Stimulated activated CD4-positive, alpha-beta T cell treated with anti-CD3 and anti-CD28 coated beads, Interleukin-4, amount 100 ng/mL, for 24 hours (primary cell): ENCODE results near the gene SHB.

Source experiments
- DNase-seq: peaks from one replicate; pipeline ENCODE4 v3.0.0-alpha.2; 2020

SHB gene

GRCh38 chr9:38003946-38004808 lies 64.8 kb downstream of the SHB start:
- DNase-seq, result no peak

GRCh38 chr9:38003230-38003629 lies 65.8 kb downstream of the SHB start:
- no peak for DNase-seq

- no peak for DNase-seq
Measured at GRCh38 chr9:38001430-38001829, 67.6 kb downstream of the SHB start.

GRCh38 chr9:38000735-38001134 lies 68.3 kb downstream of the SHB start:
- DNase-seq, result no peak

GRCh38 chr9:38000332-38000731 lies 68.7 kb downstream of the SHB start:
- no peak for DNase-seq

GRCh38 chr9:37999588-38000189 lies 69.3 kb downstream of the SHB start:
- DNase-seq, result no peak

GRCh38 chr9:37998881-37999587 lies 70.0 kb downstream of the SHB start:
- no peak for DNase-seq

- DNase-seq, result no peak
Measured at GRCh38 chr9:37997636-37998374, 71.2 kb downstream of the SHB start.

- DNase-seq, result no peak
Measured at GRCh38 chr9:37996819-37997217, 72.2 kb downstream of the SHB start.

- no peak for DNase-seq
Measured at GRCh38 chr9:37995961-37996818, 72.8 kb downstream of the SHB start.

- DNase-seq, result no peak
Measured at GRCh38 chr9:37995348-37995737, 73.7 kb downstream of the SHB start.

- DNase-seq, result peak; percentile 23
Measured at GRCh38 chr9:37994639-37995347, 74.2 kb downstream of the SHB start.

- DNase-seq, result no peak
Measured at GRCh38 chr9:37992924-37993349, 76.1 kb downstream of the SHB start.

- DNase-seq, result no peak
Measured at GRCh38 chr9:37990404-37991015, 78.5 kb downstream of the SHB start.

- DNase-seq, result no peak
Measured at GRCh38 chr9:37989701-37990100, 79.3 kb downstream of the SHB start.

- DNase-seq, result no peak
Measured at GRCh38 chr9:37988602-37989001, 80.4 kb downstream of the SHB start.

GRCh38 chr9:37988041-37988440 lies 81.0 kb downstream of the SHB start:
- no peak for DNase-seq

GRCh38 chr9:37987467-37987981 lies 81.5 kb downstream of the SHB start:
- no peak for DNase-seq

- no peak for DNase-seq
Measured at GRCh38 chr9:37986771-37987258, 82.2 kb downstream of the SHB start.

GRCh38 chr9:37986001-37986400 lies 83.0 kb downstream of the SHB start:
- no peak for DNase-seq
